RWPE1 (cell line): ENCODE results near the gene CUX1.

ENCODE experiments used
- CTCF ChIA-PET: fragments of 350-600 bp; sonication (Branson Sonifier 250); formaldehyde crosslinking; extraction: SDS; loops from one replicate; lab custom pipeline; 2021; lab: Yijun Ruan, JAX
- POLR2A ChIA-PET: fragments of 400-600 bp; formaldehyde crosslinking; extraction: SDS; loops from one replicate; lab custom pipeline; 2020; ENCODE audit warnings: antibody characterized with exemption; ENCODE audit not compliant: low non-redundant PET; lab: Yijun Ruan, JAX
- DNase-seq: peaks from one replicate; pipeline ENCODE4 v3.0.0; 2012; ENCODE audit warnings: low spot score
- H3K27ac ChIP-seq: fragments of 450-650 bp; 2 replicates; pipeline ENCODE4 v1.5.1; 2017
- TF ChIP-seq, protein P1 (sequence below): fragments of 450-650 bp; conservative IDR thresholded peaks from 2 replicates; pipeline ENCODE4 v1.5.1; 2017; ENCODE audit warnings: low read depth, mild to moderate bottlenecking

Gene CUX1

DNA sequence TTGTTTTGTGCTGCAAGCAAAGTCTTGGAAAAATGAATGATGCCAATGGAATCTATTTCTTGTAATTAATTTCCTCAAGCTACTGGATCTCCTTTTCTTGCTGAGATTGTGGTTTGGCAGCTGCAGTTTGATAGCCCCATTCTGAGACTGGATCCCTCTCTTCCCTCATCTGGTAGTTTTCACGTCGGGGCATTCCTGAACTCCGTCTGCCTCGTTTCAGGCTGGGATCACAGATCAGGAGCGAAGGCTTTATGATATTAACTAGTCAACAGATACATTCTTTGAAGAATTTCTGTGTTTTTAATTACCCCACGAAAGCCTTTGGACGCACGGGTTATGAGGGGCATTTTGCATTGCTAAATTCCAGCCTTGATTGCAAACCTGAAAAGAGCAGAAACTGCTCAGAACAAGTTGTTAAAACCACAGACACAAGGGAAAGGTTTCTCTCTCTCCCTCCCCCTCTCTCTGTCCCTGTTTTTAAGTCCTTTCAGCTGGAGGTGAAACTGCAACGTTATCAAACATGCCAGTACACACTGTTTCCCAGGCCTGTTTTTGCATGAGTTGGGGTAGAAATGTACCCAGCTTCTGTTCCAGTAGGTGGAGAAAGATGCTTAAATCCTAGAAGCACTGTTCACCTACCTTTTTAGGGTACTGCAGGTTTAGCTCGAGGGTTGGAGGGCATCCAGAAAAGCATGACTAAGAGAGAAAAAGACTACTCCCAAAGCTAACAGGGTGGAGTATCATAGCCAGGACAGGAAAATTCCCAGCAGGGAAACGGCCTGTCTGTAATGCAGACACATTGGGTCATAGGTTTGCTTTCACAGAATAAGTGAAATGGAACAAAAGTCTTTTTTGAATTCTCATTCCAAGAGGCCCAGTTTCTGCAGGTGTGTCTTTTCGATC lies 124.3 kb downstream of the CUX1 start:
- POLR2A ChIA-PET: interaction anchor here (0.5 kb wide), 3 partner anchors 91 to 290 kb away, joined by 3 to 7 read pairs (median 5); no protein-coding TSS in a partner anchor

DNA sequence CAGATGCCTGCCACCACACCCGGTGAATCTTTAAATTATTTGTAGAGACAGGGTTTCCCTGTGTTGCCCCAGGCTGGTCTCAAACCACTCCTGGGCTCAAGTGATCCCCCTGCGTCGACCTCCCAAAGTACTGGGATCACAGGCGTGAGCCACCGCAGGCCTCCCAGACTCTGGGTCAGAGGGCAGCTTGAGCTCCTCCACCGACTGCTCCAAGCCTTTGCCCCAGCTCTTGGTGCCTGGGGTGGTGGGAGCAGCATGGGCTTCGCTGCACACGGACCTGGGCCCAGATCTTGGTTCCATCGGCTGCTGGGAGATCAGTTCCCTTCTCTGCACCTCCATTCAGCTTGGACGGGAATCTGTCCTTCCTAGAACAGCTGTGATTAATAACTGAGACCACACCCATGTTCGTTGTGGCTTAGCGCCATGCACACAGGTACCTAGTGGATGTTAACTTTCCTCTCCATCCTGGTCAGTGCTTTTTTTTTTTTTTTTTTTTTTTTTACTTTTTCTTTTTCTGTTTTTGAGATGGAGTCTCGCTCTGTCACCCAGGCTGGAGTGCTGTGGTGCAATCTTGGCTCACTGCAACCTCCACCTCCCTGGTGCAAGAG lies 125.3 kb downstream of the CUX1 start:
- peak; percentile 56 for DNase-seq
- TF ChIP-seq, protein P1, sequence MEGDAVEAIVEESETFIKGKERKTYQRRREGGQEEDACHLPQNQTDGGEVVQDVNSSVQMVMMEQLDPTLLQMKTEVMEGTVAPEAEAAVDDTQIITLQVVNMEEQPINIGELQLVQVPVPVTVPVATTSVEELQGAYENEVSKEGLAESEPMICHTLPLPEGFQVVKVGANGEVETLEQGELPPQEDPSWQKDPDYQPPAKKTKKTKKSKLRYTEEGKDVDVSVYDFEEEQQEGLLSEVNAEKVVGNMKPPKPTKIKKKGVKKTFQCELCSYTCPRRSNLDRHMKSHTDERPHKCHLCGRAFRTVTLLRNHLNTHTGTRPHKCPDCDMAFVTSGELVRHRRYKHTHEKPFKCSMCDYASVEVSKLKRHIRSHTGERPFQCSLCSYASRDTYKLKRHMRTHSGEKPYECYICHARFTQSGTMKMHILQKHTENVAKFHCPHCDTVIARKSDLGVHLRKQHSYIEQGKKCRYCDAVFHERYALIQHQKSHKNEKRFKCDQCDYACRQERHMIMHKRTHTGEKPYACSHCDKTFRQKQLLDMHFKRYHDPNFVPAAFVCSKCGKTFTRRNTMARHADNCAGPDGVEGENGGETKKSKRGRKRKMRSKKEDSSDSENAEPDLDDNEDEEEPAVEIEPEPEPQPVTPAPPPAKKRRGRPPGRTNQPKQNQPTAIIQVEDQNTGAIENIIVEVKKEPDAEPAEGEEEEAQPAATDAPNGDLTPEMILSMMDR: no peak
- ChIA-PET POLR2A (interaction anchor here (0.5 kb wide), 2 partner anchors 91 to 131 kb away, joined by 3 to 7 read pairs; no protein-coding TSS in a partner anchor), CTCF (interaction anchor here (1.8 kb wide), 1 partner anchor 62 kb away, joined by 4 read pairs; no protein-coding TSS in a partner anchor)
- H3K27ac ChIP-seq: peak overlapping the region; percentile 99

More for the DNA sequence above, 124.3 kb downstream of the CUX1 start:
- DNase-seq: peak; percentile 89
- TF ChIP-seq, protein P1: no peak; the same call in 1 of the 2 replicates
- CTCF ChIA-PET: interaction anchor here (0.6 to 1.8 kb wide), 2 partner anchors 61 to 223 kb away, joined by 4 read pairs; no protein-coding TSS in a partner anchor
- peak overlapping the region; percentile 99 for H3K27ac ChIP-seq

DNA sequence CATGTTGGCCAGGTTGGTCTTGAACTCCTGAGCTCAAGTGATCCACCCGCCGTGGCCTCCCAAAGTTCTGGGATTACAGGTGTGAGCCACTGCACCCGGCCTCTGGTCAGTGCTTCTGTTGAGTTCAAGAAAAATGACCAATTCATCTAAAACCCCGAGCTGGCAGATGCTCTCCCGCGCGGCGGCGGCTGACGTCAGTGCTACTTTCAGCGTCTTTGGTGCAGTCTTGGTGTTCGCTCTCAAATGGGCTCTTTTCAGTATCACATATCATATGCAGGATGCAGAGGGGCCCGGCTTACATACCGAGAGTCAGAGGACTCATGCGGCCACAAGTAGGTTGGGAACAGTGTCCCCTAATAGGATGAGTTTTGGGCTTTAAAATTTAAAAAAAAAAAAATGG lies 125.9 kb downstream of the CUX1 start:
- ChIA-PET CTCF (interaction anchor here (1.8 kb wide), 1 partner anchor 62 kb away, joined by 4 read pairs; no protein-coding TSS in a partner anchor), POLR2A (no interaction called here)
- peak overlapping the region; percentile 99 for H3K27ac ChIP-seq
- DNase-seq: no peak
- TF ChIP-seq, protein P1: no peak

GRCh38 chr7:101943889-101944600 lies 126.6 kb downstream of the CUX1 start:
- POLR2A ChIA-PET: interaction anchor here (0.6 kb wide), 1 partner anchor 65 kb away, joined by 3 read pairs; no protein-coding TSS in a partner anchor
- H3K27ac ChIP-seq: peak overlapping the region; percentile 99
- TF ChIP-seq, protein P1: no peak
- CTCF ChIA-PET: no interaction called here
- no peak for DNase-seq

DNA sequence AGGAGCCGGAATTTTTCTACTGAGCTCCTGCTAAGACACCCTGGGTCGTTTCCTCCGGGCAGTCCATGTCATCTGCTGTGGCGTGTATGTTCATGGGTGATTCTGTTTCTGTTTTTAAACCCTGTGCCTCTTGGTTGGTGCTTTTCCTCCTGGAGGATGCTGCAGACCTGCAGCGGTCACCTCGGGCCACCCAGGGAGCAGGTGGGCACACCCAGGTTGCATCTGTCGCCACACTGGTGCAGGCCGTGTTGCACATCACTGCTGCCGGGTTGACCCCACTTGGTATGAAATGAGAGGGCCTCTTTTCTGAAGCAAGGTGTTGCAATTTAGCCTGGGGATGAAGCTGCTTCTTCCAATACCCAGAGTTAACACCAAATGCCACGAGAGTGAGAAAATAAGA lies 127.2 kb downstream of the CUX1 start:
- TF ChIP-seq, protein P1: no peak
- ChIA-PET POLR2A (interaction anchor here (0.6 kb wide), 1 partner anchor 66 kb away, joined by 3 read pairs; no protein-coding TSS in a partner anchor), CTCF (no interaction called here)
- no peak for DNase-seq
- peak overlapping the region; percentile 99 for H3K27ac ChIP-seq
